Mucosa of gallbladder (tissue), 1 donor: ENCODE measurements around the gene PHLDB1. TPM values are rescaled to one million over a fixed set of nuclear protein-coding genes. Genes with fewer than 3 reads are reported as not detected.
A peak's percentile ranks its signal among the peaks of the same experiment; 100 is the strongest.

ENCODE experiments used
- DNase-seq: peaks from one replicate; pipeline ENCODE4 v3.0.0-alpha.2; 2020; ENCODE audit warnings: low spot score
- total RNA-seq: library from RNA; stranded (reverse); gene quantifications from one replicate; pipeline ENCODE4 v1.2.1, GENCODE V29; 2021
- donor health status: DM: no; HTN: no; CAD: no.

The PHLDB1 gene
- total RNA-seq, 1 donor from 2014 or later = 89.6 TPM

DNA sequence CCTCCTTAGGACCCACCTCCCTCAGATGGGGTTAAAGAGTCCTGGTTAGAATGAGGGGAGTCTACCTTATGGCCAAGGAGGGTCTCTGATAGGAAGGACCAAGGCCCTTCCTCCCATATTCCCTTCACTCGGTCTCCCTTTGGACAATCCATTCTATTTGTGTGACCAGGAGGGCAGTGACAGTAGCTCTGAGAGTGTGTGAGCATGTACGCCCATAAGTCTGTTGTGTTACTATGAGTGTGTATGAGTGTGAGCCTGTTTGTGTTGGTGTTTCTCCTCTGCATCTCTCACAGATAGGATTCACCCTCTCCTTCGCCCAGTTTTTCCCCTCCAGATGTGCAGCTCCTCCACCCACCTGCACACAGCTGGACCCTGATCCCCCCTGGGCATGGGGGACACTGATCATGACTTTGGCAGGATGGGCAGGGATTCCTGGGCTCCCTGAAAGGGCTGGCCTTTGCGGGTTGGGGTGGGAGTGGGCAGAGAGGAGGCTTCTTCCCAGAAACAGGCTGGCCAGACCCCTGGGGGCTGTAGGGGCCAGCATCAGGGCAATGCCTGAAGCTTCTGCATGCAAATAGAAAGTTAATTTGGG lies 14.5 kb downstream of the PHLDB1 start:
- DNase-seq = no peak

DNA sequence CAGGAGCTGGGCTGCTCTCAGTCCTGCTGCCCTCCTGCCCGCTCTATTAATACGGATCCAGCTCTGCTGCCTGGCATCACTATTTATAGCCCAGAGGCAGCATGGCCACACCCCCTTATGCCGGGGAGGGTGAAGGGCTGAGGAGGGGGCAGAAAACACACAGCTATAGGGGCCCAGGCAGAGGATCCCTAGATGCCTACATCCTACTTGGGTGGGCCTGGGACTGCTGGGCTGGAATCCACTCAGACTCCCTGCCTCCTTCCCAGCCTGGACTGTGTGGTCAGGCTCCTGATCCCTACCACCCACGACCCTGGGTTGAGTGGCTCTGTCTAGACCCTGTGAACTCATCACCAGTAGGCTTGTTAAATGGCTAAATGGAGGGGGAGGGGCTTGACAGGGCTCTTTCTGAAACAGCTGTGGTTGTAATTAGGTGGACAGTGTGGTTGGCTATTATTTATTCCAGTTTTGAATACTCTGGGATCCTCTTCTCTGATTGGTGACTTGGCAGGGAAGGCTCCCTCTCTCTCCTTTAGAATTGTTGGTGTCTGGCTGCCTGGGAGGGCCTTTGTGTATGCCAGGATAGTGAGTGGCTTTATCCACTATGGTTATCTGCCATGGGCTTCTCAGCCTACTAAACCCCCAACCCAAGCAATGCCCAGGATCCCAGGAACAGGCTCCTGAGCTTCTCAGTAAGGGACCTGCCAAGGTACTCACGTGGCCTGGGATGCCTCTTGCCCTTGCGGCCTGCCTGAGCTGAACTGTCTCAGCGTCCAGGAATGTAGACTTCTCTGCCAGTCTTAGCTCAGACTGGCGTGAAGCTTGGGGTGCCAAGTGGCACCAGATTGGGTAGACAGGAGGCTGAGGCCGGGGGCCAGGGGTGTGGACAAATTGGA lies 15.2 kb downstream of the PHLDB1 start:
- DNase-seq = peak; percentile 78

DNA sequence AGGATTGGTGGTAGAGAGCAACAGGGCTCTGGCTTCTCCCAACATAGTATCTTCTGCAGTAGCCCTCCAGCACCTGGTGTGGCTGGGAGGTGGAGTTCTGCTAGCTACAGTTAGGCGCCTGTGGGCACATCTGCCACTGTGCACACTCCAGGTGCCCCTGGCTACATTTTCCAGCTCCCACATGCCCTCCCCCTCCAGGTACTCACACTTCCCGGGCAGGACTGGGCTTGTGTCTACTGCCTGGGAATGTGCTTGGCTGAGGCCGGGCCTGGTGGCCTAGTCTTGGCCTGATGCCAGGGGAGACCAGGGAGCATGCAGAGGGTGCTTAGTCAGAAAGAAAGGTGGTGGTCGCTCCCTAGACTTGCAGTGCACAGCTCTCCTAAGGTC lies 15.8 kb downstream of the PHLDB1 start:
- no peak for DNase-seq

- peak; percentile 51 for DNase-seq
Observed at GRCh38 chr11:118625036-118625690, 17.7 kb downstream of the PHLDB1 start.

- no peak for DNase-seq
Observed at GRCh38 chr11:118625976-118626375, 18.6 kb downstream of the PHLDB1 start.

DNA sequence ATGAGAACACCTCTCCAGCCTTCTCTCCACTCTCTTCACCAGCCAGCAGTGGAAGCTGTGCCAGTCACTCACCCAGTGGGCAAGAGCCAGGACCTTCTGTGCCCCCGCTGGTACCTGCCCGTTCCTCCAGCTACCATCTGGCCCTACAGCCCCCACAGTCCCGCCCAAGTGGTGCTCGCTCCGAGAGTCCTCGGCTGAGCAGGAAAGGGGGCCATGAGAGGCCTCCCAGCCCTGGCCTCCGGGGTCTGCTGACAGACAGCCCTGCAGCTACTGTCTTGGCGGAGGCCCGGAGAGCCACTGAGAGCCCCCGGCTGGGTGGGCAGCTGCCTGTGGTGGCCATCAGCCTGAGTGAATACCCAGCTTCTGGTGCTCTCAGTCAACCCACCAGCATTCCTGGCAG lies 20.2 kb downstream of the PHLDB1 start:
- DNase-seq = no peak

DNA sequence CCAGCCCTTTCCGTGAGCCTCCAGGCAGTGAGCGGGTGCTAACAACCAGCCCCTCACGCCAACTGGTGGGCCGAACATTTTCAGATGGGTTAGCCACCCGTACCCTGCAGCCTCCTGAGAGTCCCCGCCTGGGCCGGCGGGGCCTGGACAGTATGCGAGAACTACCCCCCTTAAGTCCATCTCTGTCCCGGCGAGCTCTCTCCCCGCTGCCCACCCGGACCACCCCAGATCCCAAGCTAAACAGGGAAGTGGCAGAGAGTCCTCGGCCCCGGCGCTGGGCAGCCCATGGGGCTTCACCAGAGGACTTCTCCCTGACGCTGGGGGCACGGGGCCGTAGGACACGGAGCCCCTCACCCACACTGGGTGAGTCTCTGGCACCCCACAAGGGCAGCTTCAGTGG lies 20.6 kb downstream of the PHLDB1 start:
- DNase-seq = no peak

GRCh38 chr11:118628432-118628831 lies 21.0 kb downstream of the PHLDB1 start:
- DNase-seq = no peak

DNA sequence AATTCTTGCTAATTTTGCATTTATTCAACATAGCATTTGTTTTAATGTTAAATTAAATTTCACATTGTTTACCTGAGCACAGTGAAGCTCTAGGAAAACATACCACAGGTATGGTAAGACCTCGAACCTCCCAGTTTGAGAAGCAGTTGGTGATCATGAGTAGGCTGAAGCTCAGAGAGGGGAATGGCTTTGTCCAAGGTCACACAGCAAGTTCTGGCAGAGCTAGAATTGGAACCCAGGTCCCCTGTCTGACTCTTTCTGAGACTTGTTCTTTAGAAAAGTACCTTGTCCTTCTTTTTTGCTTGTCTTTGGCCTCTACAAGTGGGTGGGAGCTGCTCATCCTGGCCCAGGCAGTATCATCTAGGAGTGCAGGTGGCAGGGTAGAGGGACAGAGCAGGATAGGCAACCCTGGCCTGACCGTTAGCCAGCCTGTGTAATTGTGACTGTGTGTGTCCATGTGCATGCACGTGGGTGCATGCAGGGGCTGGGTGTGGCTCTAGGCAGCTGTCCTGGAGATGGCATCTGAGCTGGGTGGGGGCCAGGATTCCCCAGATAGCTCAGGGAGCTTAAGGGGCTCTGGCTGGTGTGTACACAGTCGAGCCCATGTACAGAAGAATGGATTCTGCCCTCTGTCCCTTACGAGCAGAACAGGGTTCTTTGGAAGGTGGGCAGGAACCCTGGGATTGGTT lies 21.6 kb downstream of the PHLDB1 start:
- no peak for DNase-seq

DNA sequence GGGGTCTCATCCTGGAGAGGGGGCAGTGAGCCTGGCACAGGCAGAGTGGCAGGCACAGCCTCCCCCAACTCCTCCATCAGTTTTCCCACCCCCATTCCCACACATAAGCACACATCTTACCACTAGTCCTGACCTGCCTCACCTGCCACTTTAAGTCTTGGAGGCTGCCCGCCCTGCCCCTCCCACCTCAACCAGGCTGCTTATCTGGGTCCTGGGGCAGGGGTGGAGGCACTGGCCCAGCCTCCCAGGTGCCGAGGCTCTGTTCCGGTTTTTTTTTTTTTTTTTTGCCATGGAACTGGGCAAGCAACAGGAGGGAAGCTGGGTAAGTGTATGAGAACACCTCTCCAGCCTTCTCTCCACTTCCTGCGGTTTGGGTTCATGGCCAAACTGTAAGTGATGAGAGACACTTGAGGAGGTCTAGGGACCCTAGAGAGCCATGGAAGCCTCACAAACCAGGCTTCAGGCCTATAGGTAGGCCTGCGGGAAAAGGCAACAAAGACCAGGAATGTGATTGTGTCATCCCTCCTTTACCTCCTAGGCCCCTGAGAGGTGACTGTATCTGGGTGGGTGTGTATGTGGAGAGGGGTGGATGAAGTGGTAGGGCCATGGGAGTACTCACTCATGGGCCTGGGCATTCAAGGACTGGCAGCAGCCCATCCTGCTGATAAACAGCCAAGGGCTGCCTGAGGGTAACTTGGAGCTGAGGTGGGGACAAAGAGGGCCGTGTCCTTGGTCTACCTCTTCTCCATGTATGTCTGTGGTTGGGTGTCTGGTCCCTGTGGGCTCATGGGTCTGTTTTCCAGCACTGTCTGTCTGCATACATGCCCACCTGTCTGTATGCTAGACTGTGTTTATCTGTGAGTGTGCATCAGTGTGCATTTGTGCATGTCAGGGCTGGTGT lies 22.6 kb downstream of the PHLDB1 start:
- no peak for DNase-seq

GRCh38 chr11:118631142-118631909 lies 23.9 kb downstream of the PHLDB1 start:
- no peak for DNase-seq

DNA sequence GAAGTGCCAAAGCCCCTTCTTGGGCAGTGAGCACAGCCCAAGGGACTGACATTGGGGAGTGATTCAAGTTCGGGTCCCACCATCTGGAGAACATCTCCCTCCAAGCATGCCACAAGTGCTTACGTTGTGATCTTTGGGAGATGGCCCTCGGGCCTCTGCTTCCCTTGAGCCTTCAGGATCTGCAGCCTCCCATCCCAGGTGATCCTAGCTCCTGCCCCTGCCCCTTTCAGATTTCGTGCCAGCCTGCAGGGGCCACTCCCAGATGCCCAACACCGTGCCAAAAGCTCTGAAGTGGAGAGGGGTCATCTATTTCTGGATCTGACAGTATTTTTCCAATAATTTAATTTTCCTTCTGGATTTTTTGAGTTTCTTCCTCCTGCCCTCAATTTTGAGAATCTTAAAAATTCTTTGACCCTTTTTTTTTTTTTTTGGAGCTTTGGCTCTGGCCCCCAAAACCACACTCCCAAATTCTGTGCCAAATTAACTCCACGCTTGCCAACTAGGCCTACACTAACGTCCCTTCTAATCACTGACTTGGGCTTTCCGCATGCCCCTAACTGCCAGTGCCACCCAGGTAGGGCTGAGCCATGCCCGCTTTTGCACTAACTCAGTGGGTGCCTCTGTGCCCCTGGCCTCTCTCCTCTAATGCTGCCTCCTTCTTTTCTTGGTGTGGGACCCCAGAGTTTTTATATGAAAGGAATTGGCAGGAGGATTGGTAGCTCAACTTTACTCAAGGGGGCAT lies 25.3 kb downstream of the PHLDB1 start:
- no peak for DNase-seq

DNA sequence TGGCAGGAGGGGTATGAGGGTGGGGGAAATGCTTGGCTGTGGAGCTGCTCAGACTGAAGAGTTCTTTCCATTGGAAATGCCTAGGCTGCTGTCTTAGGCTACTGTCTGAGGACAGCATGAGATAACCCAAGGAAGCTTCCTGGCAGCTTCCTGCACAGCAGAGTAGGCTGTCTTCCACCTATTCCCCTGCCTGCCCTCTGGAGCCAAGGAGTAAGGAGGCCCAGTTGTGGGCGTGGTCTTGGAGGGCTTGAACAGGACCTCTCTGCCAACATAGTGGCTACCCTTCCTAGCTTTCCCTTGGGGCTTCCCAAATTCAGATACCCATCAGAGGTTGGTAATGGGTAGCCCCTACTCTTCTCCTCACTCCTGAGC lies 25.9 kb downstream of the PHLDB1 start:
- no peak for DNase-seq

GRCh38 chr11:118633979-118634378 lies 26.6 kb downstream of the PHLDB1 start:
- DNase-seq = no peak

DNA sequence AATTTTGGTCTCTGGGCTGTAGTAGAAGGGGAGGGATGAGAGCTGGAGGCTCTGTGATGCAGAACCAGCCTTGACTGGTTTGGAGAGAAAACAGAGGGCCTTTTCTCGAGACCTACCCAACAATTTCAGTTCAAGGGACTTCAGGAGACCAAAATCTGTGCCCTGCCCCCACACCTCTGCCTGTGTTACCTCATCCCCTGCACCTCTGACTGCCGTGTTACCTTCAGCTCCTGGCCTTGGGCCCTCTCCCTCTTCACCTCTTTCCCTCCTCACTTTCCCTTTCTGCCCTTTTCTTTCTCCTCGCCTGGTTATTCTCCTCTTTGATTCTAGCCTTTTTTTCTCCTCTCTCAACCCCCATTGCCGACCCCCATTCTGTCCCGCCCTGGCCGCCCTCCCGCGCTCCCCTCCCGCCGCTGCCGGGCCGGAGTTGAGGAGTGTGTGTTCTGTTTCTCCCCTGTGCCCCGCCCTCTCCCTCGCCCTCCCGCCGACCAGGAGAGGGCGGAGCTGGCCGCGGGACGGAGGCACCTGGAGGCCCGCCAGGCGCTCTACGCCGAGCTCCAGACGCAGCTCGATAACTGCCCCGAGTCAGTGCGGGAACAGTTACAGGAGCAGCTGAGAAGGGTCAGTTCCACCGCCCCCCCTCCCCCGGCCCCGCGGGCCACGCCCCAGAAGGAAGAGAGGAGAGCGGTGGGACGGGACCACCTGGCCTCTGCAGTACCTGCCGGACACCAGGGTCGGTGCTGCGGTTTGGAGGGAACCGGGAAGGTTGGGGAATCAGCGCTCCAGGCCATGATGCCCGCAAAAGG lies 27.2 kb downstream of the PHLDB1 start:
- peak; percentile 79 for DNase-seq

DNA sequence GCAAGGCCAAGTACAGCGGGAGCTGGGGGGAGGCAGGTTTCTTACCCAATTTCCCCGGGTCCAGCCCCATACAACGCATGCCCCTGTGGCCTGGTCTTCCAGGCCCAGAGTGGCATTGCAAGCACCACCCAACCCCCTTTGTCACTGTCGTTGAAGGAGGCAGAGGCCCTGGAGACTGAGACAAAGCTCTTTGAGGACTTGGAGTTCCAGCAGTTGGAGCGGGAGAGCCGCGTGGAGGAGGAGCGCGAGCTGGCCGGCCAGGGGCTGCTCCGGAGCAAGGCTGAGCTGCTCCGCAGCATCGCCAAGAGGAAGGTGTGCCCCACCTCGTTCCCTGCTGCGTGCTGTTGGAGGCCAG lies 27.8 kb downstream of the PHLDB1 start:
- no peak for DNase-seq

GRCh38 chr11:118635642-118636041 lies 28.2 kb downstream of the PHLDB1 start:
- no peak for DNase-seq

DNA sequence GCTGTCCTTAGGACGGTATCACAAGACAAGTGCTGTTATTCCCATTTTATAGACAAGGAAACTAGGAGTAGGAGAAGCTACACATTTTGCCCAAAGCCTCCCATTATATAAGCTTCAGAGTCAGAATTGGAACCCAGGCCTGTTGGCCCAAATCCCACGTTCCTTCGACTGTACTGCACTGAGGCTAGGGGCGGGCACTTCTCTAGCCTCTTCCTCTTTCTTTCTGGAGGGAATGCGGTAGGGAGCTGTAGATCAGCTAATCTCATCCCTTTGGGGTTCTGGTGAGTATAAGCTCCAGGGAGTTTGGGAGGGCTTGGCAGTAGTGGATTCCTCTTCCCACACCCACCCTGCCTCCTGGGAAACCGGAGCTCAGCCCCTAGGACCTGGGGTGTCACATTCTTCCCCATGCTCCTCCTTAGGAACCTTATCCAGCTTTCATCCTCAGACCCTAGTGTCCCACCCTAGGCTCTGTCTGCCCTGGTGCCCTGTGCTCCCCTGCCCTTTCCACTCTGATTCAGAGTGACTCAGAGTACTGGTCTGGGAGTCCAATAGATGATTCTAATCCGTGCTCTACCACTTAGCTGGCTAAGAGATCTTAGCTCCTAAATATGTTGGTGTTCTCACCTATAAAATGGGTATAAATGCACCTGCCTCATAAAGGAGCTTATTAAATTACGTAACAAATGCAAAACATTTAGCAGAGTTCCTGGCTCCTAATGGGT lies 29.3 kb downstream of the PHLDB1 start:
- no peak for DNase-seq
